Measurements from ENCODE around the gene HERC4.

The HERC4 gene

GRCh38 chr10:68108051-68108450, 33.0 kb upstream of the HERC4 start:
- Histone ChIP-seq H3K27me3 (ENCODE audit: control insufficient read depth, insufficient read depth, low read length) (no peaks in the 10 kb centered on the region), H3K4me3 (ENCODE audit: low read depth, low read length) (no peak overlapping the region), H3K9ac (ENCODE audit: low read depth, low read length) (no peak overlapping the region), H3K27ac (ENCODE audit: low read depth, low read length) (no peak overlapping the region), H3K36me3 (ENCODE audit: control insufficient read depth, insufficient read depth, low read length) (no peaks in the 10 kb centered on the region), H3K4me1 (ENCODE audit: control insufficient read depth, insufficient read depth, low read length) (peaks cover 10% of the 10 kb centered on the region; the same call in 1 of the 2 replicates), H3K9me3 (ENCODE audit: control insufficient read depth, insufficient read depth, low read length) (no peaks in the 10 kb centered on the region)

- Histone ChIP-seq H3K9ac (ENCODE audit: low read depth, low read length) (no peak overlapping the region), H3K4me3 (ENCODE audit: low read depth, low read length) (no peak overlapping the region), H3K4me1 (ENCODE audit: control insufficient read depth, insufficient read depth, low read length) (peaks cover 10% of the 10 kb centered on the region; the same call in 1 of the 2 replicates), H3K27me3 (ENCODE audit: control insufficient read depth, insufficient read depth, low read length) (no peaks in the 10 kb centered on the region), H3K36me3 (ENCODE audit: control insufficient read depth, insufficient read depth, low read length) (no peaks in the 10 kb centered on the region), H3K9me3 (ENCODE audit: control insufficient read depth, insufficient read depth, low read length) (no peaks in the 10 kb centered on the region), H3K27ac (ENCODE audit: low read depth, low read length) (no peak overlapping the region)
Observed at GRCh38 chr10:68107651-68108050, 32.6 kb upstream of the HERC4 start.

GRCh38 chr10:68106656-68107055, 31.6 kb upstream of the HERC4 start:
- no peaks in the 10 kb centered on the region for H3K9me3 ChIP-seq (ENCODE audit: control insufficient read depth, insufficient read depth, low read length)
- no peak overlapping the region for H3K27ac ChIP-seq (ENCODE audit: low read depth, low read length)
- H3K9ac ChIP-seq (ENCODE audit: low read depth, low read length): no peak overlapping the region
- no peak overlapping the region for H3K4me3 ChIP-seq (ENCODE audit: low read depth, low read length)
- H3K4me1 ChIP-seq (ENCODE audit: control insufficient read depth, insufficient read depth, low read length): peaks cover 7% of the 10 kb centered on the region; the same call in 1 of the 2 replicates
- H3K27me3 ChIP-seq (ENCODE audit: control insufficient read depth, insufficient read depth, low read length): no peaks in the 10 kb centered on the region
- H3K36me3 ChIP-seq (ENCODE audit: control insufficient read depth, insufficient read depth, low read length): no peaks in the 10 kb centered on the region

GRCh38 chr10:68105820-68106219, 30.7 kb upstream of the HERC4 start:
- Histone ChIP-seq H3K36me3 (ENCODE audit: control insufficient read depth, insufficient read depth, low read length) (no peaks in the 10 kb centered on the region), H3K9ac (ENCODE audit: low read depth, low read length) (no peak overlapping the region), H3K4me1 (ENCODE audit: control insufficient read depth, insufficient read depth, low read length) (peaks cover 6% of the 10 kb centered on the region; the same call in 1 of the 2 replicates), H3K4me3 (ENCODE audit: low read depth, low read length) (no peak overlapping the region), H3K27me3 (ENCODE audit: control insufficient read depth, insufficient read depth, low read length) (no peaks in the 10 kb centered on the region), H3K9me3 (ENCODE audit: control insufficient read depth, insufficient read depth, low read length) (no peaks in the 10 kb centered on the region), H3K27ac (ENCODE audit: low read depth, low read length) (no peak overlapping the region)

- no peak overlapping the region for H3K27ac ChIP-seq (ENCODE audit: low read depth, low read length)
- no peaks in the 10 kb centered on the region for H3K9me3 ChIP-seq (ENCODE audit: control insufficient read depth, insufficient read depth, low read length)
- H3K36me3 ChIP-seq (ENCODE audit: control insufficient read depth, insufficient read depth, low read length): no peaks in the 10 kb centered on the region
- no peak overlapping the region for H3K9ac ChIP-seq (ENCODE audit: low read depth, low read length)
- H3K4me1 ChIP-seq (ENCODE audit: control insufficient read depth, insufficient read depth, low read length): peaks cover 6% of the 10 kb centered on the region; the same call in 1 of the 2 replicates
- no peak overlapping the region for H3K4me3 ChIP-seq (ENCODE audit: low read depth, low read length)
- H3K27me3 ChIP-seq (ENCODE audit: control insufficient read depth, insufficient read depth, low read length): no peaks in the 10 kb centered on the region
Observed at GRCh38 chr10:68103901-68104300, 28.8 kb upstream of the HERC4 start.

- Histone ChIP-seq H3K4me1 (ENCODE audit: control insufficient read depth, insufficient read depth, low read length) (peaks cover 6% of the 10 kb centered on the region; the same call in 1 of the 2 replicates), H3K27me3 (ENCODE audit: control insufficient read depth, insufficient read depth, low read length) (no peaks in the 10 kb centered on the region), H3K27ac (ENCODE audit: low read depth, low read length) (no peak overlapping the region), H3K4me3 (ENCODE audit: low read depth, low read length) (no peak overlapping the region), H3K36me3 (ENCODE audit: control insufficient read depth, insufficient read depth, low read length) (no peaks in the 10 kb centered on the region), H3K9me3 (ENCODE audit: control insufficient read depth, insufficient read depth, low read length) (no peaks in the 10 kb centered on the region), H3K9ac (ENCODE audit: low read depth, low read length) (no peak overlapping the region)
Observed at GRCh38 chr10:68103261-68103878, 28.3 kb upstream of the HERC4 start.

GRCh38 chr10:68101066-68101465, 26.0 kb upstream of the HERC4 start:
- Histone ChIP-seq H3K9me3 (ENCODE audit: control insufficient read depth, insufficient read depth, low read length) (no peaks in the 10 kb centered on the region), H3K9ac (ENCODE audit: low read depth, low read length) (no peak overlapping the region), H3K27me3 (ENCODE audit: control insufficient read depth, insufficient read depth, low read length) (no peaks in the 10 kb centered on the region), H3K4me1 (ENCODE audit: control insufficient read depth, insufficient read depth, low read length) (peaks cover 18% of the 10 kb centered on the region; the same call in 1 of the 2 replicates), H3K27ac (ENCODE audit: low read depth, low read length) (no peak overlapping the region), H3K4me3 (ENCODE audit: low read depth, low read length) (no peak overlapping the region), H3K36me3 (ENCODE audit: control insufficient read depth, insufficient read depth, low read length) (no peaks in the 10 kb centered on the region)

GRCh38 chr10:68099736-68100135, 24.7 kb upstream of the HERC4 start:
- H3K27ac ChIP-seq (ENCODE audit: low read depth, low read length): no peak overlapping the region
- H3K36me3 ChIP-seq (ENCODE audit: control insufficient read depth, insufficient read depth, low read length): no peaks in the 10 kb centered on the region
- peaks cover 12% of the 10 kb centered on the region; the same call in 1 of the 2 replicates for H3K4me1 ChIP-seq (ENCODE audit: control insufficient read depth, insufficient read depth, low read length)
- H3K9me3 ChIP-seq (ENCODE audit: control insufficient read depth, insufficient read depth, low read length): no peaks in the 10 kb centered on the region
- no peak overlapping the region for H3K4me3 ChIP-seq (ENCODE audit: low read depth, low read length)
- no peak overlapping the region for H3K9ac ChIP-seq (ENCODE audit: low read depth, low read length)
- no peaks in the 10 kb centered on the region for H3K27me3 ChIP-seq (ENCODE audit: control insufficient read depth, insufficient read depth, low read length)

GRCh38 chr10:68096913-68097516, 21.9 kb upstream of the HERC4 start:
- no peaks in the 10 kb centered on the region for H3K27me3 ChIP-seq (ENCODE audit: control insufficient read depth, insufficient read depth, low read length)
- H3K4me3 ChIP-seq (ENCODE audit: low read depth, low read length): no peak overlapping the region
- H3K27ac ChIP-seq (ENCODE audit: low read depth, low read length): peak overlapping the region; percentile 80
- no peaks in the 10 kb centered on the region for H3K9me3 ChIP-seq (ENCODE audit: control insufficient read depth, insufficient read depth, low read length)
- H3K4me1 ChIP-seq (ENCODE audit: control insufficient read depth, insufficient read depth, low read length): peaks cover 12% of the 10 kb centered on the region; the same call in 1 of the 2 replicates
- no peak overlapping the region for H3K9ac ChIP-seq (ENCODE audit: low read depth, low read length)
- no peaks in the 10 kb centered on the region for H3K36me3 ChIP-seq (ENCODE audit: control insufficient read depth, insufficient read depth, low read length)

- Histone ChIP-seq H3K27me3 (ENCODE audit: control insufficient read depth, insufficient read depth, low read length) (no peaks in the 10 kb centered on the region), H3K9me3 (ENCODE audit: control insufficient read depth, insufficient read depth, low read length) (no peaks in the 10 kb centered on the region), H3K36me3 (ENCODE audit: control insufficient read depth, insufficient read depth, low read length) (no peaks in the 10 kb centered on the region), H3K9ac (ENCODE audit: low read depth, low read length) (no peak overlapping the region), H3K4me3 (ENCODE audit: low read depth, low read length) (no peak overlapping the region), H3K4me1 (ENCODE audit: control insufficient read depth, insufficient read depth, low read length) (peaks cover 12% of the 10 kb centered on the region; the same call in 1 of the 2 replicates), H3K27ac (ENCODE audit: low read depth, low read length) (no peak overlapping the region)
Observed at GRCh38 chr10:68095153-68095552, 20.1 kb upstream of the HERC4 start.

GRCh38 chr10:68092512-68092911, 17.4 kb upstream of the HERC4 start:
- no peaks in the 10 kb centered on the region for H3K9me3 ChIP-seq (ENCODE audit: control insufficient read depth, insufficient read depth, low read length)
- H3K9ac ChIP-seq (ENCODE audit: low read depth, low read length): no peak overlapping the region
- H3K36me3 ChIP-seq (ENCODE audit: control insufficient read depth, insufficient read depth, low read length): no peaks in the 10 kb centered on the region
- no peaks in the 10 kb centered on the region for H3K27me3 ChIP-seq (ENCODE audit: control insufficient read depth, insufficient read depth, low read length)
- peaks cover 21% of the 10 kb centered on the region for H3K4me1 ChIP-seq (ENCODE audit: control insufficient read depth, insufficient read depth, low read length)
- no peak overlapping the region for H3K27ac ChIP-seq (ENCODE audit: low read depth, low read length)
- H3K4me3 ChIP-seq (ENCODE audit: low read depth, low read length): no peak overlapping the region

Data from HUES48 (cell line).